Common myeloid progenitor, CD34-positive (primary cell): ENCODE results near the gene NXF1.

Experiments used
- CTCF ChIA-PET: fragments of 350-600 bp; sonication (Branson Sonifier 250); formaldehyde crosslinking; loops from one replicate; lab custom pipeline; 2021; ENCODE audit warnings: antibody characterized with exemption; lab: Charles Lee
- POLR2A ChIA-PET: fragments of 350-600 bp; sonication (Branson Sonifier 250); formaldehyde crosslinking; loops from one replicate; lab custom pipeline; 2021; ENCODE audit warnings: antibody characterized with exemption; lab: Charles Lee
- DNase-seq, 3 donors: peaks; one replicate each; pipeline versions ENCODE4 v3.0.0 to v3.0.0-alpha.2; 2013
- H3K27ac ChIP-seq, 2 experiments: 1 replicate in 1 of 2; 2 replicates in 1 of 2; pipeline ENCODE4 v1.7.0; 2013; ENCODE audit warnings: inconsistent platforms in 2 of 2, low read length in 2 of 2, mild to moderate bottlenecking in 2 of 2, low read depth in 1 of 2, moderate library complexity in 1 of 2; ENCODE audit not compliant: severe bottlenecking in 2 of 2, insufficient read depth in 1 of 2, poor library complexity in 1 of 2
- H3K27me3 ChIP-seq, 5 experiments: replicated peaks in 2 of 5; 1 replicate in 3 of 5; 2 replicates in 2 of 5; pipeline versions ENCODE4 v1.6.1 to v1.7.0; 2013; ENCODE audit warnings: low read length in 4 of 5, mild to moderate bottlenecking in 2 of 5, moderate library complexity in 2 of 5, inconsistent platforms in 1 of 5; ENCODE audit not compliant: insufficient read depth in 5 of 5, control insufficient read depth in 4 of 5
- H3K36me3 ChIP-seq, 4 experiments: 1 replicate in 2 of 4; 2 replicates in 2 of 4; pipeline versions ENCODE4 v1.6.1 to v1.7.0; 2013; ENCODE audit warnings: low read length in 3 of 4, control low read depth in 1 of 4, mild to moderate bottlenecking in 1 of 4; ENCODE audit not compliant: control insufficient read depth in 4 of 4, insufficient read depth in 4 of 4
- H3K4me1 ChIP-seq, 4 experiments: 1 replicate in 3 of 4; 2 replicates in 1 of 4; pipeline versions ENCODE4 v1.6.1 to v1.7.1; 2013; ENCODE audit warnings: low read length in 3 of 4, mild to moderate bottlenecking in 3 of 4, control low read depth in 1 of 4, inconsistent platforms in 1 of 4, moderate library complexity in 1 of 4; ENCODE audit not compliant: control insufficient read depth in 4 of 4, insufficient read depth in 4 of 4; ENCODE audit errors: control extremely low read depth in 1 of 4
- H3K4me3 ChIP-seq, 7 experiments: 1 replicate in 4 of 7; 2 replicates in 3 of 7; pipeline versions ENCODE4 v1.5.1 to v1.7.0; 2013; ENCODE audit warnings: mild to moderate bottlenecking in 7 of 7, low read length in 6 of 7, moderate library complexity in 6 of 7, inconsistent platforms in 2 of 7, low read depth in 2 of 7, control low read depth in 1 of 7; ENCODE audit not compliant: insufficient read depth in 4 of 7, control insufficient read depth in 1 of 7; ENCODE audit errors: extremely low read depth in 1 of 7
- H3K9me3 ChIP-seq, 5 experiments: 1 replicate in 4 of 5; 2 replicates in 1 of 5; pipeline versions ENCODE4 v1.6.1 to v1.7.1; 2013; ENCODE audit warnings: low read length in 4 of 5, mild to moderate bottlenecking in 2 of 5, inconsistent platforms in 1 of 5, low read depth in 1 of 5, moderate library complexity in 1 of 5; ENCODE audit not compliant: control insufficient read depth in 4 of 5, insufficient read depth in 2 of 5; ENCODE audit errors: control extremely low read depth in 1 of 5
- WGBS: methylation state at CpG from one replicate; pipeline ENCODE4 v1.1.5; 2013; ENCODE audit not compliant: insufficient coverage; 5-methylcytosine and 5-hydroxymethylcytosine counted together

Gene NXF1

GRCh38 chr11:62791501-62792201 lies 13.6 kb downstream of the NXF1 start, which contains the start of gene TMEM223:
TMEM223 (minus strand) TSS chr11:62792006; CDS start chr11:62791994, 12 bp downstream.
- CTCF ChIA-PET = interaction anchor here (1.2 to 1.6 kb wide), 3 partner anchors 12 to 24 kb away, joined by 3 to 6 read pairs (median 5); partner anchors contain the start of gene NXF1

GRCh38 chr11:62789576-62789975 lies 15.7 kb downstream of the NXF1 start:
- H3K27ac ChIP-seq = peak overlapping the region in 1 of 2 experiments; percentile 22
- no peaks in the 10 kb centered on the region for H3K27me3 ChIP-seq
- POLR2A ChIA-PET = interaction anchor here (0.6 to 2.2 kb wide), 6 partner anchors 15 to 126 kb away, joined by 3 to 11 read pairs (median 4); partner anchors contain the start of genes NXF1 and WDR74
- H3K9me3 ChIP-seq = no peaks in the 10 kb centered on the region
- no peak for DNase-seq
- no peak overlapping the region for H3K4me3 ChIP-seq
- CTCF ChIA-PET = interaction anchor here (0.9 to 7.3 kb wide), 7 partner anchors 13 to 92 kb away, joined by 3 to 54 read pairs (median 5); partner anchors contain the start of genes NXF1, SLC3A2, TTC9C and WDR74
- 100% methylated on average over 1 of the region's 3 CpGs for WGBS
- peaks cover 13 to 51% (median 28%) of the 10 kb centered on the region in 4 experiments for H3K36me3 ChIP-seq
- H3K4me1 ChIP-seq = peaks cover 10 to 53% (median 47%) of the 10 kb centered on the region in 4 experiments

More at GRCh38 chr11:62791501-62792201, 13.6 kb downstream of the NXF1 start, which contains the start of gene TMEM223:
- under 1% methylated on average over 47 of the region's 58 CpGs for WGBS
- H3K36me3 ChIP-seq = peaks cover 17 to 62% (median 44%) of the 10 kb centered on the region in 4 experiments
- no peaks in the 10 kb centered on the region for H3K27me3 ChIP-seq
- H3K27ac ChIP-seq = peak within 1 kb of the TSS; percentile 66 to 88
- peaks cover 8 to 44% (median 40%) of the 10 kb centered on the region in 4 experiments for H3K4me1 ChIP-seq
- peak; percentile 82 to 91 (median 87) for DNase-seq
- no peaks in the 10 kb centered on the region for H3K9me3 ChIP-seq
- peak within 1 kb of the TSS; percentile 81 to 98 (median 89) for H3K4me3 ChIP-seq
- POLR2A ChIA-PET = interaction anchor here (1.0 to 2.6 kb wide), 3 partner anchors 9 to 64 kb away, joined by 3 to 6 read pairs (median 3); partner anchors contain the start of genes HNRNPUL2, STX5 and TTC9C

DNA sequence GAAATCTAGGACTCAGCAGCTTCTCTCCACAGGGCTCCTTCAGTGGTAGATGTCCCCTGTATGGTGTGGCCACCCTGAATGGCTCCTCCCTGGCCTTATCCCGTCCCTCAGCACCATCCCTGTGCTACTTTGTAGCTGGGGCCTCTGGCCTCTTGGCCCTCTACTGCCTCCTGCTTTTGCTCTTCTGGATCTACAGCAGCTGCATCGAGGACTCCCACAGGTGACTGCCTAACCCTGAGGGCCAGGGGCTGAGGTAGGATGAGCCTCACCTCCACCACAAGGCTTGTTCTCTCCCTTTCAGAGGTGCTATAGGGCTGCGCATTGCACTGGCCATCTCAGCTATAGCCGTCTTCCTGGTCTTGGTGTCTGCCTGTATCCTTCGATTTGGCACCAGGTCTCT lies 16.2 kb downstream of the NXF1 start:
- 96% methylated on average over 4 of the region's 5 CpGs for WGBS
- Histone ChIP-seq H3K9me3 (no peaks in the 10 kb centered on the region), H3K27me3 (no peaks in the 10 kb centered on the region), H3K27ac (peak overlapping the region in 1 of 2 experiments; percentile 88), H3K4me1 (peaks cover 10 to 53% (median 47%) of the 10 kb centered on the region in 4 experiments), H3K36me3 (peaks cover 10 to 45% (median 22%) of the 10 kb centered on the region in 4 experiments), H3K4me3 (peak overlapping the region in 1 of 7 experiments; percentile 10)
- no peak for DNase-seq
- CTCF ChIA-PET = interaction anchor here (0.9 to 7.3 kb wide), 8 partner anchors 15 to 92 kb away, joined by 3 to 54 read pairs (median 5); partner anchors contain the start of genes NXF1, SLC3A2, TTC9C and WDR74
- POLR2A ChIA-PET = interaction anchor here (0.6 to 3.7 kb wide), 5 partner anchors 15 to 58 kb away, joined by 3 to 65 read pairs (median 4); partner anchors contain the start of genes NXF1 and WDR74

DNA sequence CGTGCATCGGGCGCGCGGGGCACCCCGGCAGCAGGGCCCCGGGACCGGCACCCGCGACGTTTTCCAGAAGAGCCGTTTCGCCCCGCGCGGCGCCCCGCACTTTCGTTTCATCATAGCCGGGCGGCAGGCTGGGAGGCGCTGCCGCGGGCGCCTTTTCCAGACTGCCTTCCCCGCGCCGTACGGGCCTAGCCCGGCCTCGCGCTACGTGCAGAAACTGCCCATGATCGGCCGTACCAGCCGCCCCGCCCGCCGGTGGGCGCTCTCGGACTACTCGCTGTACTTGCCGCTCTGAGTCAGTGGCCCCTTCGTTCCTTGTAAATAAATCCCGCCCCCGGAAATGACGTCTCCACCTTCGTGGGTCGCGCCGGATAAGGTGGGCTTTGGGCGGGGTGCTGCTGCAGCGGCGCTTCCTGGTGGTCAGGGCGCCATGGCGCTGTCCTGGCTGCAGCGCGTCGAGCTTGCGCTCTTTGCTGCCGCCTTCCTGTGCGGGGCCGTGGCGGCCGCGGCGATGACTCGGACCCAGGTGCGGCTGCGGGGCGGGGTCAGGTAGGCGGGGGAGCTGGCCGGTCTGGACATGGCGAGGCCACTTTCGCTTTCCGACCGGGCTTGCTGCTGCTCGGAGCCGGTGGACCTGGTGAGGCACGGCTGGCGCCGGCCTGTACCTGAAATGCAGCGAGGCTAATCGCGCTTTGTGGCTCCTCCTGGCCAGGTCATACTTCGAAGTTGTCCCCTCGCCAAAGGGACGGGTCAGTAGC lies 18.1 kb downstream of the NXF1 start, which contains the start of gene TMEM179B:
Gene TMEM179B, plus strand, starts transcription at position 398 of the 755 bp plus-strand sequence. Its CDS starts 30 bp downstream, at position 428.
- Histone ChIP-seq H3K36me3 (peaks cover 6 to 43% (median 24%) of the 10 kb centered on the region in 4 experiments), H3K9me3 (no peaks in the 10 kb centered on the region), H3K27me3 (no peaks in the 10 kb centered on the region), H3K4me1 (peaks cover 10 to 48% (median 40%) of the 10 kb centered on the region in 4 experiments), H3K4me3 (peak within 1 kb of the TSS; percentile 75 to 100 (median 97)), H3K27ac (peak within 1 kb of the TSS; percentile 72 to 88)
- ChIA-PET CTCF (interaction anchor here (0.6 to 7.3 kb wide), 32 partner anchors 8 to 196 kb away, joined by 3 to 54 read pairs (median 4); partner anchors contain the start of genes POLR2G, SLC3A2, TAF6L and TEX54), POLR2A (interaction anchor here (0.8 to 3.7 kb wide), 15 partner anchors 10 to 196 kb away, joined by 3 to 65 read pairs (median 5); partner anchors contain the start of genes HNRNPUL2, SLC3A2, TAF6L and TTC9C)
- WGBS = 0% methylated on average over 74 of the region's 88 CpGs
- DNase-seq = peak; percentile 98 to 99 (median 99)

- POLR2A ChIA-PET = interaction anchor here (0.5 to 3.7 kb wide), 15 partner anchors 11 to 1358 kb away, joined by 3 to 65 read pairs (median 5); partner anchors contain the start of genes HNRNPUL2, SLC3A2, TAF6L and TTC9C
- 3% methylated on average over 50 of the region's 51 CpGs for WGBS
- DNase-seq = peak; percentile 83 to 87 (median 86)
Observed at GRCh38 chr11:62786318-62787004, 18.8 kb downstream of the NXF1 start.

More at GRCh38 chr11:62786318-62787004, 18.8 kb downstream of the NXF1 start:
- Histone ChIP-seq H3K36me3 (peaks cover 6 to 46% (median 28%) of the 10 kb centered on the region in 4 experiments), H3K27me3 (no peaks in the 10 kb centered on the region), H3K27ac (peak overlapping the region; percentile 72 to 88), H3K4me3 (peak overlapping the region; percentile 75 to 100 (median 97)), H3K9me3 (no peaks in the 10 kb centered on the region), H3K4me1 (peaks cover 10 to 43% (median 36%) of the 10 kb centered on the region in 4 experiments)
- CTCF ChIA-PET = interaction anchor here (0.6 to 7.3 kb wide), 34 partner anchors 8 to 195 kb away, joined by 3 to 54 read pairs (median 5); partner anchors contain the start of genes POLR2G, SLC3A2, TAF6L and TTC9C
